NCI-H526 (cell line): ENCODE measurements around the gene C14orf119.
"Not testable (repeated sequence)": the region's sequence is repeated elsewhere in the genome, so short reads cannot be mapped to it uniquely, and the experiment has no call there.

Experiments used
- DNase-seq, 2 experiments: peaks; one replicate each; lab custom pipeline; 2025; lab: John Stamatoyannopoulos, UW

The C14orf119 gene

GRCh38 chr14:23089498-23090253 is 5.6 kb upstream of the C14orf119 start:
- DNase-seq = no peak

GRCh38 chr14:23090254-23090636 is 5.1 kb upstream of the C14orf119 start:
- DNase-seq = no peak

GRCh38 chr14:23091294-23092225 is 3.7 kb upstream of the C14orf119 start:
- DNase-seq = no peak

- no peak for DNase-seq
These were observed 2.2 kb upstream of the C14orf119 start for GRCh38 chr14:23093104-23093503.

- no peak for DNase-seq
These were observed 1.8 kb upstream of the C14orf119 start for GRCh38 chr14:23093526-23093925.

- no peak for DNase-seq
These were observed 1.2 kb upstream of the C14orf119 start for GRCh38 chr14:23093991-23094665.

- no peak for DNase-seq
These were observed 574 bp upstream of the C14orf119 start, which contains the start of gene ACIN1 for GRCh38 chr14:23094666-23095195. Gene ACIN1, minus strand, starts transcription at chr14:23095136. Its CDS starts 24 bp downstream, at chr14:23095112.

- DNase-seq = no peak
These were observed 2.5 kb downstream of the C14orf119 start for GRCh38 chr14:23097786-23098185.

- no peak for DNase-seq
These were observed 4.0 kb downstream of the C14orf119 start for GRCh38 chr14:23099212-23099861.

GRCh38 chr14:23101213-23101970 is 6.1 kb downstream of the C14orf119 start:
- DNase-seq = no peak

GRCh38 chr14:23101986-23102625 is 6.8 kb downstream of the C14orf119 start:
- no peak for DNase-seq

- DNase-seq = no peak
These were observed 7.5 kb downstream of the C14orf119 start for GRCh38 chr14:23102801-23103200.

GRCh38 chr14:23103581-23103980 is 8.3 kb downstream of the C14orf119 start:
- DNase-seq = no peak

GRCh38 chr14:23104070-23104590 is 8.8 kb downstream of the C14orf119 start:
- no peak for DNase-seq

GRCh38 chr14:23104591-23105347 is 9.5 kb downstream of the C14orf119 start, which contains the start of gene CIROP:
Gene CIROP, minus strand, starts transcription at chr14:23104989. Its CDS starts 69 bp downstream, at chr14:23104920.
- no peak for DNase-seq

- DNase-seq = no peak
These were observed 10.1 kb downstream of the C14orf119 start for GRCh38 chr14:23105348-23105824.

- DNase-seq = no peak
These were observed 11.4 kb downstream of the C14orf119 start for GRCh38 chr14:23106747-23107045.

GRCh38 chr14:23107620-23108019 is 12.3 kb downstream of the C14orf119 start:
- DNase-seq = not testable (repeated sequence)

- not testable (repeated sequence) for DNase-seq
These were observed 12.9 kb downstream of the C14orf119 start for GRCh38 chr14:23108169-23108568.
